Brain microvascular endothelial cell (primary cell): ENCODE measurements around the gene CKAP2L.

Source experiments
- DNase-seq: peaks from one replicate; pipeline ENCODE4 v3.0.0-alpha.2; 2020
- H3K27ac ChIP-seq: fragments of 250-450 bp; sonication (Bioruptor Pico); 2 replicates; pipeline ENCODE4 v1.5.1; 2020; ENCODE audit warnings: mild to moderate bottlenecking, moderate library complexity
- H3K27me3 ChIP-seq: fragments of 250-450 bp; sonication (Bioruptor Pico); replicated peaks from 2 replicates; pipeline ENCODE4 v1.5.1; 2020; ENCODE audit warnings: mild to moderate bottlenecking
- H3K36me3 ChIP-seq: fragments of 250-450 bp; sonication (Bioruptor Pico); replicated peaks from 2 replicates; pipeline ENCODE4 v1.5.1; 2020; ENCODE audit warnings: mild to moderate bottlenecking
- H3K4me3 ChIP-seq: 2 replicates; pipeline ENCODE4 v1.5.1; 2011; ENCODE audit warnings: low read depth, mild to moderate bottlenecking, control low read depth, low read length, moderate library complexity
- in situ Hi-C: cut with HindIII; loops from 2 replicates; pipeline ENCODE4 v1.10.0; 2017; ENCODE audit warnings: low sequenced_read_pairs, low pct_ligation_motif_present
- TF ChIP-seq, protein P1 (sequence below): IDR thresholded peaks from 2 replicates; pipeline ENCODE4 v1.5.1; 2011; ENCODE audit warnings: low read depth, mild to moderate bottlenecking, moderate library complexity, low read length, control low read depth, inconsistent platforms; ENCODE audit errors: missing control alignments

CKAP2L gene

DNA sequence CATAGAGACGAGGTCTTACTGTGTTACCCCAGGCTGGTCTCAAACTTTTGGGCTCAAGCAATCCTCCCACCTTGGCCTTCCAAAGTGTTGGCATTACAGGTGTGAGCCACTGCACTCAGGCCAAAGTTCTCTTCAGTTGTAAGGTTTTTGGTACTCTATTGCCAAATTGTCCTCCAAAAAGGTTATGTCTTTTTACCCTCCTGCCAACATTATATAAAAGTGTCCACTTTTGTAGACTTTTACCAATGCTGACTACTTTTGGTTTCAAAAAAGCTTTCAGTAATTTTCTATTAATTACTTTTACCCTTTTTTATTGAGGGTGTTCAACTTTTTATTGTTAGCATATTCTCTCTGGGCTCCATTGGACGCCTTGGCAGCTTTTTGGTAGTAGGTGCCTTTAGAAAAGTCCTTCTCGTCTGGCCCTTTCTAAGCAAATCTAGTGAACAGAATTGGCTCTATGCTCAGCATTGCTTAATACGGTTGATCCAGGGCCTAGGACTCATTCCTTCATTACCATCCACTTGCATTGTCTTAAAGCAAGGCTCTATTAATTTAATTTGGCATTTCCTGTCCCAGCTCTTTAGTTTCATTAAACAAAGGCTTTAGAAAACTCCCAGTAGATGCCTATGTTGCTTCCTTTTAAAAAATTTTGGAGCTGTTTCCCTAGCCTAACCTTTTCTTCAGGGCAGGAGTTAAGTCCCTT lies 36.6 kb upstream of the CKAP2L start:
- no peak overlapping the region for H3K27ac ChIP-seq
- in situ Hi-C loops: no loop called here
- TF ChIP-seq, protein P1, sequence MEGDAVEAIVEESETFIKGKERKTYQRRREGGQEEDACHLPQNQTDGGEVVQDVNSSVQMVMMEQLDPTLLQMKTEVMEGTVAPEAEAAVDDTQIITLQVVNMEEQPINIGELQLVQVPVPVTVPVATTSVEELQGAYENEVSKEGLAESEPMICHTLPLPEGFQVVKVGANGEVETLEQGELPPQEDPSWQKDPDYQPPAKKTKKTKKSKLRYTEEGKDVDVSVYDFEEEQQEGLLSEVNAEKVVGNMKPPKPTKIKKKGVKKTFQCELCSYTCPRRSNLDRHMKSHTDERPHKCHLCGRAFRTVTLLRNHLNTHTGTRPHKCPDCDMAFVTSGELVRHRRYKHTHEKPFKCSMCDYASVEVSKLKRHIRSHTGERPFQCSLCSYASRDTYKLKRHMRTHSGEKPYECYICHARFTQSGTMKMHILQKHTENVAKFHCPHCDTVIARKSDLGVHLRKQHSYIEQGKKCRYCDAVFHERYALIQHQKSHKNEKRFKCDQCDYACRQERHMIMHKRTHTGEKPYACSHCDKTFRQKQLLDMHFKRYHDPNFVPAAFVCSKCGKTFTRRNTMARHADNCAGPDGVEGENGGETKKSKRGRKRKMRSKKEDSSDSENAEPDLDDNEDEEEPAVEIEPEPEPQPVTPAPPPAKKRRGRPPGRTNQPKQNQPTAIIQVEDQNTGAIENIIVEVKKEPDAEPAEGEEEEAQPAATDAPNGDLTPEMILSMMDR: no peak
- DNase-seq: no peak
- no peak overlapping the region for H3K4me3 ChIP-seq
- no peaks in the 10 kb centered on the region for H3K27me3 ChIP-seq
- no peaks in the 10 kb centered on the region for H3K36me3 ChIP-seq

DNA sequence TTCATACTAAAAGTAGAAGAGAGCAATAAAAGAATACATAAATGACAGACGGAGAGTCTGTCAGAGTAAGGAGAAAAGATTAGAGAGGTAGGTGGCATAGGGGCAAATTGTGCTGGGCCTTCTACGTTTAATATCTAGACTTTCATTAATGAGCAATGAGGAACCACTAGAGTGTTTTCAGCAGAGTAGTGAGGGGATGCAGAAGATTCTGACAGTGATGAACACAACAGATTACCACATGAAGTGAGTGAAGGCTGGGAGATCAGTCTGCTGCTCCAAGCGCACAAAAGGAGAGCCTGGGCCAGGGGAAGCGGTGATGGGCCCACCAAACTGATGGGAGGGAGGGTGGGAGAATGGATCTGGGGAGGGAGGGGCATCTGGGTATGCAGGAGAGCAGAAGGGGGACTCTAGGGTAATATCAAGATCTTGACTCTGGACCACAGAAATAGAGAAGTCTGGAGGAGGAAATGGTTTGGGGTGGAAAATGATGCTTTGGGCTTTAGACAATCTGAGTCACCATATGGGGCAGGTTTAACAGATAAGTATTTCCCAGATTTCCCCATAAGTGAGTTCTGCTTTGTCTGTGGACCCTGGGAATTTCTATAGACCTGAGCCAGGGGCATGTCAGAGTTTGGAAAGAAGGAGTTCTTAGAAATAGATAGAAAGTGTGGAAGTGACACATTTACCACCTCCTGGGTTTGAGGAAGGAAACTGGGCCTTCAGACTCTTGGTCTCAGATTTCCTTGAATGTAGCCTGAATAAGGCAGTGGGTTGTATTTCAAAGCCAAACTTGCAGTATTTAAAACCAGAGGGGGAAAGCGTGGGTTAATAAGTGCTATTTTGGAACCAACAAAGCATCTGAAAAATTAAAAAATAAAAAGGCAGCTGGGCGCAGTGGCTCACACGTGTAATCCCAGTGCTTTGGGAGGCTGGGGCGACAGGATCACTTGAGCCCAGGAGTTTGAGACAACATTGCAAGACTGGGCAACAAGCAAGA lies 34.9 kb upstream of the CKAP2L start:
- DNase-seq: no peak
- Histone ChIP-seq H3K27me3 (no peaks in the 10 kb centered on the region), H3K36me3 (no peaks in the 10 kb centered on the region), H3K4me3 (no peak overlapping the region), H3K27ac (no peak overlapping the region)
- in situ Hi-C loops: no loop called here
- TF ChIP-seq, protein P1: no peak

DNA sequence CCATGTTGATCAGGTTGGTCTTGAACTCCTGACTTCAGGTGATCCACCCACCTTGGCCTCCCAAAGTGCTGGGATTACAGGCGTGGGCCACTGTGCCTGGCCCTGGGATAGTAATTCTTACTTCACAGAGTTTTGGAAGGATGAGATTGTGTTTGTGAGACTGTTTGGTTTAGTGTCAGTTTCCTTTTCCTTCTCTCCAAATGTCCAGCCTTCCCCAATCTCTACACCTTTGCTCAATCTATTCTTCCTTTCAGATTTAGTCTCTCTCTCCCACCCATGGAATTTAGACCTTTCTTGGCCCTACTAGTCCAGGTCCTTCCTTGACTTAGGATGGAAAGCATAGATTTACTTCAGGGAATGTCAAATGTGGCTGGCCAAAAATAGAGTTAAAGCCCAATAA lies 32.1 kb upstream of the CKAP2L start:
- DNase-seq: no peak
- Histone ChIP-seq H3K4me3 (no peak overlapping the region), H3K27me3 (no peaks in the 10 kb centered on the region), H3K27ac (no peak overlapping the region), H3K36me3 (no peaks in the 10 kb centered on the region)
- TF ChIP-seq, protein P1: no peak
- in situ Hi-C loops: no loop called here

DNA sequence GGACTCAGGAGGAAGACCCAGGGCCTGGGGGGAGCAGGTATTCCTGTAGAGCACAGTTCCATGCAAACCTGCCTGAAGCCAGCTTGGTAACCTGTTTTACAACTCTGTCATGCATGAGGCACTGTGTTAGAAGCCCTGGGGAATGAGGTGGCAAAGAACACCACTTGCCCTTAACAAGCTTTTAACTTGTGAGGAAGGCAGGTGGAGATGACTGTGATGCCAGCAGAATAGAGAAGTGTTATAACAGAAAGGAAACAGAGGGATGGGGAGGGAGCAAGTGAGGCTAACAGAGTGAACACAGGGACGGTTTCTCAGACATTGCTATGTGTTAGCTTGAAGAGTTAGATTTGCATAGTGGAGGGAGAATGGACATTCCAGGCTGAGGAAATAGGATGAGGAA lies 31.4 kb upstream of the CKAP2L start:
- no peaks in the 10 kb centered on the region for H3K36me3 ChIP-seq
- in situ Hi-C loops: no loop called here
- TF ChIP-seq, protein P1: no peak
- H3K4me3 ChIP-seq: no peak overlapping the region
- H3K27ac ChIP-seq: no peak overlapping the region
- no peak for DNase-seq
- no peaks in the 10 kb centered on the region for H3K27me3 ChIP-seq

DNA sequence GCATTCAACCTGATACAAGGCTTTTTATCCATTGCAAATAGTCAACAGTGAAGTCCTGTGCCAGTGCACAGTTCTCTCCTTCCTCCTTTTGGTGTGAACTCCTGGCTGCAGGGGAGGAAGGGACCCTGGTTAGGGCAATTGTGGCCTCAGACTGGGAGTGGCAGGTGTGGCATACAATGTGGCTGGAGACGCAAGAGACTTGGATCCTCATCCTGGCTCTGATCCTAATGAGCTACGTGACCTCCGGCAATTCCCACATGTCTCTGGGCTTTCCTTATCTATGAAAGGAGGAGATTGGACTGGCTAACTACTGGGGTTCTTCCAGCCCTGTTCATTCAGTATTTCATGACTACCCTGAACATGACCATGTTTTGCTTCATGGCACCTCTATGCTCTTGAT lies 30.4 kb upstream of the CKAP2L start:
- TF ChIP-seq, protein P1: no peak
- H3K36me3 ChIP-seq: no peaks in the 10 kb centered on the region
- H3K4me3 ChIP-seq: no peak overlapping the region
- DNase-seq: no peak
- no peaks in the 10 kb centered on the region for H3K27me3 ChIP-seq
- in situ Hi-C loops: no loop called here
- peak overlapping the region; percentile 93 for H3K27ac ChIP-seq
